GM21526 (cell line): ENCODE measurements around the gene NECAB3.
A peak's percentile ranks its signal among the peaks of the same experiment; 100 is the strongest.

Experiments
- ATAC-seq: cut with Tn5 transposase; IDR thresholded peaks from one replicate; pipeline ENCODE4 v1.9.1; 2021; ENCODE audit warnings: moderate library complexity; ENCODE audit not compliant: unreplicated experiment, low FRiP score

The NECAB3 gene

GRCh38 chr20:33679758-33680485, 5.7 kb upstream of the NECAB3 start:
- no peak for ATAC-seq

GRCh38 chr20:33677991-33678702, 3.9 kb upstream of the NECAB3 start:
- ATAC-seq, result no peak

DNA sequence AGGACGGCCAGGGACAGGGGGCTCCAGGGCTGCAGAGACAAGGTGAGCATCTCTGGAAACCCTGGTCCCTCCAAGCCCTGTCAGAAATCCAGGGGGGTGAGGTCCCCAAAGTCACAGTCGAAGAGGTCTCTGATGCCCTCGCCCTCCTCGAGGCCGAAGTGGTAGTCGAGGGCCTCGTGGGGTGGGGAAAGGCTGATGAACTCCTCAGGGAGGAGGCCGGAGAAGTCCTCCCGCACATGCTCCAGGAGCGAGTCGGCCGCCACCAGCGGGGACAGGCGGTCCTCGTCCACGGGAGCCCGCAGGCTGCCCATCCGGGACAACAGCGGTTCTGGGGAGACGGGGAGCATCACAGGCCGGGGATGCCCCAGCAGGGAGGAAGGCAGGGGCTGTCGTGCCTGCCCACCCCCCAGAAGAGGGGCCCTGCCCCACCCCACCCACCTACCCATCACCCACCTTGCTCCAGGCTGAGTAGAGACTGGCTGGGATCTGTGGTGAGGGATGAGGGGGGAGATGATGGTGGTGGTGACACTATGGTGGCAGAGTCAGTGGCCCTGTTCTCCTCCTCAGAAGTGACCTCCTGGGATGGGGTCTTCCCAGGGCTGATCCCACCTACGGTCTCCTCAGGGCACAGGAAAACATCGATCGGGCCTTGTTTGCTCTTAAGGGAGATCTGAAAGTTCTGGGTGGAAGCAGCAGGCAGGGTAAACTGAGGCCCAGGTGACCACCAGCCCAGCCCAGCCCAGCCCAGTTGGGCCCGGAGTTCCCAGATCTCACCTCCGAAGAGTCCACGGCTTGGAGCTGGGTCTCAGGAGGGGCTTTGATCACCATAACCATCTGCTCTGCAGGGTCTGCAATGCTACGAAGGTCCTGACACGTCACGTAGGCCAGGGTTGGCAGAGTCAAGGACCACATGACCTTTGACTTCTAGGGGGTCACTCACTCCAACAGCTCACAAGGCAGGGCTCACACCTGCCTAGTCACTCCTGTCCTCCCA, 2.7 kb upstream of the NECAB3 start:
- no peak for ATAC-seq

GRCh38 chr20:33676121-33676520, 1.9 kb upstream of the NECAB3 start:
- no peak for ATAC-seq

GRCh38 chr20:33675136-33675959, 1.1 kb upstream of the NECAB3 start:
- no peak for ATAC-seq

- ATAC-seq, result no peak
Observed at GRCh38 chr20:33673410-33674293, 576 bp downstream of the NECAB3 start.

DNA sequence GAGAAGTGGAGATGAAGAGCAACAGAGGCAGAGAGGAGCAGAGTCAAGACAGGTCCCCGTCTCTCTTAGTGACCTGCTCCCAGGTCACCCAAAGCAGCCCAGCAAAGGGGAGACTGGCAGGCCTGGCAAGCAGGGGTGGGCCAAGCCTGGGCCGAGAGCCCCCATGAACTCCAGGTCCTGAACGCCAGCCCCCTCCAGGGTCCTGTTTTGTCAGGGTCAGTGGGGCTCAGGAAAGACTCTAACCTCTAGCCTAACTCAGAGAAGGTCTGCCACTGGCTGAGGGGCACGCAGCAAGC, 1.2 kb downstream of the NECAB3 start:
- ATAC-seq, result no peak

GRCh38 chr20:33672426-33673113, 1.7 kb downstream of the NECAB3 start:
- no peak for ATAC-seq

DNA sequence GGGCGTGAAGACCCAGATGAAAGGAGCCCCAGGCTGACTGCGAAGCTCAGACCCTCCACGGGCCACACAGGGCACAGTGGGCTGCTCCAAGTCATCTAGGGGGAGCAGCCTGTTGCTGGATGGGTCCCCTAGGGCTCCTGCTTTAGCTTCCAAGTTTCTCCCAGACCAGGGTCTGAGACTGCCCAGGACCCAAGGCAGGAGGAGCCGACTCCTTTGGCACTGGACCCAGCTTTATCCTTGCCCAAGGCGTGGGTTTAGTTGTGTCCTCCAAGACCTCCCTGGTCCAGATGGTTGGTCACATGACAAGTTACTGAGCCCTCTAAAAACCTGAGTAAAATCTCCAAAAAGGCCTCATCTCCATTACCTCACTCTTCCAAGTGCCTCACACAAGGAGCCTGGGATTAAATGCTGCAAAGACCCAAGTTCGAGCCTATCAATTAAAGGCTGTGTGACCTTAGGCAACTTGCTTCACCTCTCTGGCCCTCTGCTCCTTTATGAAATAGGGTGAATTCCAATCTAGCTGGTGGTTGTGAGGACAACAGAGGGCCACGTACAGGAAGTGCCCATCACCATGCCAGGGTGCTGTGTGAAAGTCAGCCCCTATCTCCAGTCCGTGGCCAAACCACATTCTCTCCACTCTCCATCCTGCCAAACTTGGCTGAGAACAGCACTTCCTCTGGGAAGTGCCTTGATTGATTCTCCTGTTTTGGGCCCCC, 2.5 kb downstream of the NECAB3 start:
- no peak for ATAC-seq

GRCh38 chr20:33670715-33671499, 3.3 kb downstream of the NECAB3 start:
- ATAC-seq, result no peak

DNA sequence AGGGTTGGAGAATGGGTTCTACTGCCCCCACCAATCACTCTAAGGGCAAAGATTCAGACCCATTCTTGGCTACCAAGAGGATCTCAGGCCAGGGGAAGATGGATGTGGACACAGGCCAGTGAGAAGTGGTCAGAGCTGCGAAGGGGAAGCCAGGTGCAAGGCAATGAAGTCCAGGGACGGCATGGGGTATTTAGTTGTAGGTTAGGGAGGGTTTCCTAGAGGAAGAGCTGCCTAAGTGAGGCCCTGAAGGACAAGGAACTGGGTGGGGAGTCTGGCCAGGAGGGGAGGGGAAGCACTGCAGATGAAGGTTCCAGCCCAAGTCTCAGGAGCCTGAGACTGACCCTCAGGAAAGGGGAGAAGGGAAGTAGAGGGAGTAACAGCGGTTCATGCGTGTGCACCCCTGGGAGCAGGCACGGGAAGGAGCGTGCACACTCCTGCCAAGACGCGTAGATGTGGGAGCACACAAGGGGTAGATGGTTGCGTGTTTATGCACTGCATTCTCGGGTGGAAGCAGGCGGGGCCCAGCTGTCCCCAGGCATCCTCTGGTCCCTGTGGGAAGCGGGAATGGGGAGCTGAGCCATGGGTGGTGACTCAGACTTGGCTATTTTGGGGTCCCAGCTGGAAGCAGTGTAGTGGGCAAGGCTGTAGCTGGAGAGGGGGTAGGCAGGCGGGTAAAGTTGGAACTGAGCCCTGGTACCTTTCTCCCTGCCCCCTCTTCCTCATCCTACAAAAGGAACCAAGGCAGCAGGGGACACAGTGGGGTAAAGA, 4.2 kb downstream of the NECAB3 start:
- ATAC-seq, result no peak

- no peak for ATAC-seq
Observed at GRCh38 chr20:33669224-33669623, 5.0 kb downstream of the NECAB3 start.

- ATAC-seq, result no peak
Observed at GRCh38 chr20:33668466-33669155, 5.6 kb downstream of the NECAB3 start.

DNA sequence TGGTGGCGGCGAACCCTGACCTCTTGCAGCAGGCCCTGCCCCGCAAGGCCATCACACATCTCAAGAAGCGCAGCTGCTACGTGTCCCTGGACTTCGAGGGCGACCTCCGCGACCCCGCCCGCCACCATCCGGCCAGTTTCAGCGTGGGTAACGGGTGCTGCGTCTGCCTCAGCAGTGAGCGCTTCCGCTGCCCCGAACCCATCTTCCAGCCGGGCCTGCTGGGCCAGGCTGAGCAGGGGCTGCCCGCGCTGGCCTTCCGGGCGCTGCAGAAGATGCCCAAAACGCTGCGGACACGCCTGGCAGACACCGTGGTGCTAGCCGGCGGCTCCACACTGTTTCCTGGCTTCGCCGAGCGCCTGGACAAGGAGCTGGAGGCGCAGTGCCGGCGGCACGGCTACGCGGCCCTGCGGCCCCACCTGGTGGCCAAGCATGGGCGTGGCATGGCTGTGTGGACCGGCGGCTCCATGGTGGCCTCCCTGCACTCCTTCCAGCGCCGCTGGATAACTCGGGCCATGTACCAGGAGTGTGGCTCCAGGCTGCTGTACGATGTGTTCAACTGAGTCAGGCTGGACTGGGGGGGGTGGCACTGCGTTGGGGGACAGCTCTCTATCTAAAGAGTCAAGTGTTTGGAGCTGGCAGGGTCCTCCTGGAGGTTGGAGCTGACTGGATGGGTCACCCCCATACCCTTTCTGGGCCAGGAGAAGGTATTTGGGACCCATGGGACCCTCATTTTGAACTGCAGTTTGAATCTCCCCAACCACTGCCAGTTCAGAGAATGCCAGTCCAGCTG, 6.4 kb downstream of the NECAB3 start:
- ATAC-seq, result peak; percentile 31

GRCh38 chr20:33667245-33667675, 7.0 kb downstream of the NECAB3 start:
- peak; percentile 7 for ATAC-seq
